GM12891 (cell line): ENCODE results near the gene RITA1.

ENCODE experiments used
- POLR2A ChIP-seq: IDR thresholded peaks from 2 replicates; pipeline ENCODE4 v1.6.1; 2011; ENCODE audit warnings: low read depth, low read length, control low read depth
- POLR2AphosphoS5 ChIP-seq: IDR thresholded peaks from 2 replicates; pipeline ENCODE4 v1.6.1; 2011; ENCODE audit warnings: low read depth, low read length, control low read depth
- POU2F2 ChIP-seq: IDR thresholded peaks from 2 replicates; pipeline ENCODE4 v1.6.1; 2011; ENCODE audit warnings: low read depth, mild to moderate bottlenecking, control low read depth, low read length, moderate library complexity

DNA sequence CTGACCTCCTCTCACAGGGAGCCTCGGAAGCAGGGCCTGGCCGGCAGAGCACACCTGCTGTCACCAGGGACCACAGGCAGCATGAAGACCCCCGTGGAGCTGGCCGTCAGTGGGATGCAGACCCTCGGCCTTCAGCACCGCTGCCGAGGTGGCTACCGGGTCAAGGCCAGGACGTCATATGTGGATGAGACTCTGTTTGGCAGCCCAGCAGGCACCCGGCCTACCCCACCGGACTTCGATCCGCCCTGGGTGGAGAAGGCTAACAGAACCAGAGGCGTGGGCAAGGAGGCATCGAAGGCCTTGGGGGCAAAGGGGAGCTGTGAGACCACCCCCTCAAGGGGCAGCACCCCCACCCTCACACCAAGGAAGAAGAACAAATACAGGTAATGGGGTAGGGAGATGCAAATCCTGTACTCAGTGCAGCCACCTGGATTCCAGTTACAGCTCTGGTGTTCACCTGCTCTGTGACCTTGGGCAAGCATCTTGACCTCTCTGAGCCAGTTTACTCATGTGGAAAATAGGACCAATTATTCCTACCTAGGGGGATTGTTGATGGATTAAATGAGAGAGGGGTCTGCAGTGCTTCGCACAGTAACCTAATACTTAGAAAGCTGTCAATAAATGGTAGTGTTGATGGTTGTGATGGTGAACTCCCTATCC is 1.3 kb downstream of the RITA1 start:
- TF ChIP-seq POLR2A (no peak), POLR2AphosphoS5 (no peak), POU2F2 (no peak)
